GM13976 (cell line): ENCODE measurements around the gene SMDT1.

Source experiments
- DNase-seq: peaks from one replicate; pipeline ENCODE4 v3.0.0; 2012; ENCODE audit warnings: low spot score
- in situ Hi-C: fragments of 300-500 bp; cut with MboI; formaldehyde crosslinking; loops from one replicate; pipeline ENCODE4 v1.12.0; 2022; ENCODE audit warnings: low sequenced_read_pairs, mixed read lengths, inconsistent platforms; ENCODE audit not compliant: unreplicated experiment
- TF ChIP-seq, protein P1 (sequence below): IDR thresholded peaks from 2 replicates; pipeline ENCODE4 v1.5.1; 2012; ENCODE audit warnings: borderline replicate concordance, mild to moderate bottlenecking; ENCODE audit not compliant: insufficient read depth; ENCODE audit errors: extremely low read depth, missing control alignments, control extremely low read depth

Gene SMDT1

DNA sequence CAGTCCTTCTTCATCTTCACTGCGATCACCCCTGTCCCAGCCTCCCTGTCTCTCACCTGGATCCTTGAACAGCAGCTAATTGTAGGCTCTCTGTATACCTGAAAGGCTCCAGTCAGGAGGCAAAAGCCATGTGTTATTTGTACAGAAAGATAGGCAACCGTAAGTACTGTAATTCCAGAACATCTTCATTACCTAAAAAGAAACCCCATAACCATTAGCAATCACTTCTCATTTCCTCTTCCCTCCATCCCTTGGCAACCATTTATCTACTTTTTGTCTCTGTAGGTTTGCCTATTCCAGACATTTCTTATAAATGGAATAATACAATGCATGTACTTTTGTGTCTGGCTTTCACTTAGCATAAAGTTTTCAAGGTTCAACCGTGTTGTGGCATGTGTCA lies 26.7 kb upstream of the SMDT1 start:
- in situ Hi-C loops = no loop called here
- TF ChIP-seq, protein P1, sequence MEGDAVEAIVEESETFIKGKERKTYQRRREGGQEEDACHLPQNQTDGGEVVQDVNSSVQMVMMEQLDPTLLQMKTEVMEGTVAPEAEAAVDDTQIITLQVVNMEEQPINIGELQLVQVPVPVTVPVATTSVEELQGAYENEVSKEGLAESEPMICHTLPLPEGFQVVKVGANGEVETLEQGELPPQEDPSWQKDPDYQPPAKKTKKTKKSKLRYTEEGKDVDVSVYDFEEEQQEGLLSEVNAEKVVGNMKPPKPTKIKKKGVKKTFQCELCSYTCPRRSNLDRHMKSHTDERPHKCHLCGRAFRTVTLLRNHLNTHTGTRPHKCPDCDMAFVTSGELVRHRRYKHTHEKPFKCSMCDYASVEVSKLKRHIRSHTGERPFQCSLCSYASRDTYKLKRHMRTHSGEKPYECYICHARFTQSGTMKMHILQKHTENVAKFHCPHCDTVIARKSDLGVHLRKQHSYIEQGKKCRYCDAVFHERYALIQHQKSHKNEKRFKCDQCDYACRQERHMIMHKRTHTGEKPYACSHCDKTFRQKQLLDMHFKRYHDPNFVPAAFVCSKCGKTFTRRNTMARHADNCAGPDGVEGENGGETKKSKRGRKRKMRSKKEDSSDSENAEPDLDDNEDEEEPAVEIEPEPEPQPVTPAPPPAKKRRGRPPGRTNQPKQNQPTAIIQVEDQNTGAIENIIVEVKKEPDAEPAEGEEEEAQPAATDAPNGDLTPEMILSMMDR = no peak
- no peak for DNase-seq

DNA sequence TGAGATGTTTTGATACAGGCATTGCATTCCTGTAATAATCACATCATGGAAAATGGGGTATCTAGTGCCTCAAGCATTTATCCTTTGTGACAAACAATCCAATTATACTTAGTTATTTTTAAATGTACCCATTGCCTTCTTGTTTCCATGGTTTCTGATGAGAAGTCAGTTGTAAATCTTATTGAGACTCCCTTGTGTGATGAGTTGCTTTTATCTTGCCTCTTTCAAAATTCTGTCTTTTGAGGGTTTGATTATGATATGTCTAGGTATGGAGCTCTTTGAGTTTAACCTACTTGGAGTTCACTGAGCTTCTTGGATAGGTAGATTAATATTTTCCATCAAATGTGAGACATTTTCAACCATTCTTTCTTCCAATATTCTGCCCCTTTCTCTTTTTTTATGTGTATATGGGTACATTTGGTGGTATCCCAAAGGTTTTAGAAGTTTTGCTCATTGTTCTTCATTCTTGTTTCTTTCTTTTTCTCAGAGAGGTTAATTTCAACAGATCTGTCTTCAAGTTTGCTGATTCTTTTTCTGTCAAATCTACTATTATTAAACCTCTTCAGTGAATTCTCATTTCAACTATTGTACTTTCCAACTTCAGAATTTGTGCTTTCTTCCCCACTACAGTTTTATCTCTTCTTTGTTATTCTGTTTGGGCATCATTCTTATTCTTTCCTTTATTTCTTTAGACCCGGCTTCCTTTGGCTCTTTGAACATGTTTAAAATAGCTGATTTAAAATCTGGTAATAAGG lies 22.6 kb upstream of the SMDT1 start:
- TF ChIP-seq, protein P1 = no peak
- in situ Hi-C loops = no loop called here
- DNase-seq = no peak

DNA sequence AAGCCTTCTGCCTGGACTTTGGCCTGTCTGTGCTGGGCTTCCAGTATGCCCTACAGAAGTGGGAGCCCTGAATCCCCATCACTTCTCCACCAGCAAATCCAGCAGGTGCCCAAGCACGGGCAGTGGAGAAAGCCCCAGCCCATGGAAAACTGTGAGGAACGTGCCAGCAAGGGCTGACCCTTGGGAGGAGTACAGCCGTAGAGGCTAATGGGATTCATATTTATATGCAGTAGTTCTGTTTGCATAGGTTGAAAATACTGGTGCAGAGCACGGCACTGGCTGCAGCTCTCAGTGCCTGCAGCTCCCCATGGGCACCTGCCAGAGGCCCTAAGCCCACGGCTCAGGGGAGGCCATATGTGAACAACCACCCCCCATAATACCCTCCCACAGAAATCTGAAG lies 19.0 kb upstream of the SMDT1 start:
- DNase-seq = no peak
- in situ Hi-C loops = loop anchor here (10.0 kb wide), 1 partner anchor 56 kb away; no protein-coding TSS in a partner anchor
- TF ChIP-seq, protein P1 = no peak

DNA sequence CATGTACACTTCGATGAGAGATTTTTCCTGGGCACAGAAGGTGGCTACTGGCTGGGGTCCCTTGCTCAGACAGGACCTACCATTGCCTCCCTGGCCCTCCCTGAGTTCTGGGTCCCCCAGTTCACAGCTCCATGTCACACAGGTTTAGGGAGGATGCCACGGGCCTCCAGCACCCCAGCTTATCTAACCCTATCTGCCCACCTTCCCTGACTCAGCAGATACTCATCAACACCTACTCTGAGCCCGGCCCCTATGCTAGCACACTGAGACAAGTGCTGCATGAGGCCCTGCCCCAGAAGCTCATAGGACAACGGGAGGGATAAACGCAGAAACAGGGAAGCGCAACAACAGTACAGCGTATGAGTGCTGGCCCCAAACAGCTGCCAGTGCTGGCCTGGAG lies 18.5 kb upstream of the SMDT1 start:
- no peak for DNase-seq
- in situ Hi-C loops = loop anchor here (10.0 kb wide), 1 partner anchor 56 kb away; no protein-coding TSS in a partner anchor
- TF ChIP-seq, protein P1 = no peak

DNA sequence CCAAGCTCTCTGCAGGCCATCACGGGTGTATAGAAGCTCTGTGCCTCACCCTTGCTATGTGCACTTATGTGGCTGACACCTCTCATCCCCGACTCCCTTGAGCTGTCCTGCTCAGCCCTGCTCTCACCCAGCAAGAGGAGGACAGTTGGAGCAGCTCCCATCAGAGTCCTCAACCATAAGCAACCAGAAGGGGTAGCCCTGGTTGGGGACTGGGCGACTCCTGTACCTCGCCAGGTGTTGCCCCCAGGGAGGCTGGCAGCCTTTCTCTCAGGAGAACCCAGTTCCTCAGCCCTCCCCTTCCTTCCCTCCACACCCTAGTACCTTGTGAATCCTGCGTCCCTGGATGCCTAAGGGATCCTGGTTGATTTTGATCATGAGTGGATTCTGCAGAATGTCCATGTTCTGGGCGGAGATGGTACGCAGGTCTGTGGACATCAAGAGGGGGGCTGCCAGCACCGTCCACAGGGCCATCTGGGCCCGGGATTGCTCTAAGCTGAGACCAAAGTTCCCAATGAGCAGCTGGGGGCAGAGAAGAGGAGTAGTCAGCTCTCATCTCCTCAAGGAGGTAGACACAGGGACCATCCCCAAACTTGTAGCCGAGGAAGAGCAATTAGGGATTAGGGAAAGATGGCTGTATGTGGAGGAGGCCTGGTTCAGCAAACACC lies 16.9 kb upstream of the SMDT1 start:
- no peak for DNase-seq
- in situ Hi-C loops = loop anchor here (10.0 kb wide), 1 partner anchor 58 kb away; no protein-coding TSS in a partner anchor
- TF ChIP-seq, protein P1 = no peak

DNA sequence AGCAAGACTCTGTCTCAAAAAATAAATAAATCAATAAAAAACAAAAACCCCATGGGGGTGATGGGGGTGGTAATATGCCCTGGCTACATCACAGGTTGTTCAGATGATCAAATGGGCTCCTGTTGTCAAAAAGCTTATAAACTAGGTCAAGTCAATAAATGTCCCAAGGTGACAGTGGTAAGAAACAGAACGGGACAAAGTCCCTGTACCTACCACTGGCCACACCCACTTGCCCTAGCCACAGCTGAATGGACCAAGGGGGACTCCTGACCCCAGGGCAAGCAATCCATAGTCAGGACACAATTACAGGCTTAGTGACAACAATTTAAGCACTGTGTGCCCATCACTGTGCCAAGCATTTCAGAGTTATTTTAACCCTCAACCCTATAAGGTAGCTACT lies 14.9 kb upstream of the SMDT1 start:
- TF ChIP-seq, protein P1 = no peak
- in situ Hi-C loops = loop anchor here (10.0 kb wide), 1 partner anchor 60 kb away; no protein-coding TSS in a partner anchor
- DNase-seq = no peak
